CD14-positive monocyte (primary cell): ENCODE data around the gene MAD1L1. TPM values are rescaled to one million over a fixed set of nuclear protein-coding genes. Genes with fewer than 3 reads are reported as not detected.

Source experiments
- DNase-seq, 3 donors: peaks; one replicate each; pipeline ENCODE4 v3.0.0-alpha.2; 2011 to 2022
- H2AFZ ChIP-seq: 2 replicates; pipeline ENCODE4 v1.6.0; 2012; ENCODE audit warnings: mild to moderate bottlenecking, low read depth, low read length, inconsistent platforms; ENCODE audit not compliant: insufficient read depth, poor library complexity, severe bottlenecking
- H3K27ac ChIP-seq, 2 donors: 1 replicate in 1 of 2; 2 replicates in 1 of 2; pipeline ENCODE4 v1.5.1; 2012 to 2013; ENCODE audit warnings: low read length in 2 of 2, control low read depth in 1 of 2, inconsistent platforms in 1 of 2, low read depth in 1 of 2, mild to moderate bottlenecking in 1 of 2
- H3K27me3 ChIP-seq, 2 donors: one replicate each; pipeline versions ENCODE4 v1.6.0 to v1.6.1; 2011 to 2013; ENCODE audit warnings: low read length in 2 of 2; ENCODE audit not compliant: control insufficient read depth in 2 of 2, insufficient read depth in 2 of 2
- H3K36me3 ChIP-seq, 2 donors: replicated peaks in 1 of 2; 1 replicate in 1 of 2; 2 replicates in 1 of 2; pipeline versions ENCODE4 v1.5.1 to v1.6.1; 2012 to 2013; ENCODE audit warnings: low read length in 2 of 2, control low read depth in 1 of 2, inconsistent platforms in 1 of 2, mild to moderate bottlenecking in 1 of 2; ENCODE audit not compliant: insufficient read depth in 2 of 2, control insufficient read depth in 1 of 2
- H3K4me1 ChIP-seq, 2 donors: 1 replicate in 1 of 2; 2 replicates in 1 of 2; pipeline versions ENCODE4 v1.5.1 to v1.6.1; 2012 to 2013; ENCODE audit warnings: low read length in 2 of 2, control low read depth in 1 of 2, inconsistent platforms in 1 of 2, mild to moderate bottlenecking in 1 of 2, moderate library complexity in 1 of 2; ENCODE audit not compliant: insufficient read depth in 2 of 2, control insufficient read depth in 1 of 2
- H3K4me2 ChIP-seq: replicated peaks from 2 replicates; pipeline ENCODE3; 2012; ENCODE audit warnings: low read length, moderate library complexity, mild to moderate bottlenecking; ENCODE audit not compliant: poor library complexity, severe bottlenecking; ENCODE audit errors: extremely low read depth
- H3K4me3 ChIP-seq, 3 experiments: fragments of 200-600 bp in 1 of 3; sonication (generic) in 1 of 3; replicated peaks in 1 of 3; 1 replicate in 2 of 3; 2 replicates in 1 of 3; pipeline ENCODE4 v1.5.1; 2011 to 2013; ENCODE audit warnings: low read length in 3 of 3, mild to moderate bottlenecking in 3 of 3, control low read depth in 2 of 3, low read depth in 2 of 3, inconsistent platforms in 1 of 3, moderate library complexity in 1 of 3
- H3K79me2 ChIP-seq: 2 replicates; pipeline ENCODE4 v1.6.0; 2012; ENCODE audit warnings: mild to moderate bottlenecking, control low read depth, inconsistent platforms, low read length, moderate library complexity; ENCODE audit not compliant: insufficient read depth
- H3K9ac ChIP-seq: 2 replicates; pipeline ENCODE4 v1.6.0; 2017; ENCODE audit warnings: low read length, mild to moderate bottlenecking; ENCODE audit not compliant: insufficient read depth, poor library complexity, severe bottlenecking
- H3K9me3 ChIP-seq, 2 donors: replicated peaks in 1 of 2; 1 replicate in 1 of 2; 2 replicates in 1 of 2; pipeline versions ENCODE4 v1.5.1 to v1.6.1; 2012 to 2013; ENCODE audit warnings: low read length in 2 of 2, control low read depth in 1 of 2; ENCODE audit not compliant: control insufficient read depth in 1 of 2, insufficient read depth in 1 of 2
- H4K20me1 ChIP-seq: 2 replicates; pipeline ENCODE4 v1.6.0; 2012; ENCODE audit warnings: mild to moderate bottlenecking, low read length, control low read depth, moderate library complexity; ENCODE audit not compliant: insufficient read depth
- H3K27ac Mint-ChIP-seq, 7 donors: one replicate each; pipeline ENCODE4 v1.8.0; 2020; ENCODE audit warnings: mild to moderate bottlenecking in 7 of 7, mixed read lengths in 7 of 7, moderate library complexity in 6 of 7, inconsistent platforms in 2 of 7
- H3K27me3 Mint-ChIP-seq, 3 donors: one replicate each; pipeline ENCODE4 v1.8.0; 2021 to 2022; ENCODE audit warnings: low read depth in 3 of 3, mild to moderate bottlenecking in 3 of 3, mixed read lengths in 3 of 3, moderate library complexity in 3 of 3, inconsistent platforms in 1 of 3
- H3K36me3 Mint-ChIP-seq, 2 donors: one replicate each; pipeline ENCODE4 v1.8.0; 2020; ENCODE audit warnings: mixed read lengths in 2 of 2, inconsistent platforms in 1 of 2, mild to moderate bottlenecking in 1 of 2
- H3K4me1 Mint-ChIP-seq: one replicate; pipeline ENCODE4 v1.8.0; 2020; ENCODE audit warnings: mild to moderate bottlenecking, mixed read lengths
- H3K4me3 Mint-ChIP-seq, 2 donors: one replicate each; pipeline ENCODE4 v1.8.0; 2020; ENCODE audit warnings: mild to moderate bottlenecking in 2 of 2, mixed read lengths in 2 of 2, moderate library complexity in 1 of 2
- H3K9me3 Mint-ChIP-seq, 7 donors: one replicate each; pipeline ENCODE4 v1.8.0; 2020 to 2022; ENCODE audit warnings: mixed read lengths in 7 of 7, mild to moderate bottlenecking in 6 of 7, moderate library complexity in 6 of 7, inconsistent platforms in 2 of 7
- WGBS: methylation state at CpG from one replicate; pipeline ENCODE4 v1.1.5; 2013; ENCODE audit warnings: missing lambda C conversion rate; ENCODE audit not compliant: insufficient coverage; 5-methylcytosine and 5-hydroxymethylcytosine counted together
- intact Hi-C, 2 donors: fragments of 100-400 bp; cut with micrococcal nuclease; formaldehyde crosslinking; loops; one replicate each; pipeline versions ENCODE4 v1.15.0 to v1.15.1; 2023
- polyA plus RNA-seq, 3 donors: library from polyadenylated mRNA; depleted of rRNA in 1 of 3; unstranded in 2 of 3; stranded (reverse) in 1 of 3; fragments of 300-500 nt in 2 of 3; fragments of >200 nt in 1 of 3; fragmentation: Illumina TruSeq in 2 of 3; gene quantifications; 1 replicate in 2 of 3; 2 replicates in 1 of 3; pipeline ENCODE4 v1.2.3, GENCODE V29; 2012 to 2021
- TF ChIP-seq, protein P1 (sequence below): fragments of 200-600 bp; IDR thresholded peaks from one replicate; pipeline ENCODE4 v1.8.0; 2022; ENCODE audit warnings: antibody characterized with exemption, mild to moderate bottlenecking

The MAD1L1 gene
- polyA plus RNA-seq, 3 donors, result 22.0 to 39.4 (median 33.2) TPM

DNA sequence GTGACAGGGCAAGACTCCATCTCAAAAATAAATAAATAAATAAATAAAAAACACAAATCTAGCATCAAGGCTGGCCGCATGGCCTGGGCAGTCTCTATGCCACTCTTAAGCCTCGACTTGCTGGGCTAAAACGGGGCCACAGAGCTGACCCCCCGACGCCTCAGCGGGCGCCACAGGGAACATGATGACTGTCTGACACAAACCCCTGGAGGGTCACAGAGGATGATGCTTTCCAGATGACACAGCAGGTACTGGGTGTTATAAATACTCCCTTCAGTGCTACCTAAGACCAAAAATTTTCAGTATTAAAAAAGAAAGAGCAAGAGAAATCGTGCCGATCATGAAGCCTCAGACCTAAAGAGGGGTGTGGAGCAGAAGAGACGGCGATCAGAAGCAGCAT, 176.8 kb downstream of the MAD1L1 start:
- H3K79me2 ChIP-seq, result no peaks in the 10 kb centered on the region
- intact Hi-C loops, result no loop called here
- peaks cover 1 to 4% (median 3%) of the 10 kb centered on the region in 3 donors for H3K27me3 Mint-ChIP-seq

DNA sequence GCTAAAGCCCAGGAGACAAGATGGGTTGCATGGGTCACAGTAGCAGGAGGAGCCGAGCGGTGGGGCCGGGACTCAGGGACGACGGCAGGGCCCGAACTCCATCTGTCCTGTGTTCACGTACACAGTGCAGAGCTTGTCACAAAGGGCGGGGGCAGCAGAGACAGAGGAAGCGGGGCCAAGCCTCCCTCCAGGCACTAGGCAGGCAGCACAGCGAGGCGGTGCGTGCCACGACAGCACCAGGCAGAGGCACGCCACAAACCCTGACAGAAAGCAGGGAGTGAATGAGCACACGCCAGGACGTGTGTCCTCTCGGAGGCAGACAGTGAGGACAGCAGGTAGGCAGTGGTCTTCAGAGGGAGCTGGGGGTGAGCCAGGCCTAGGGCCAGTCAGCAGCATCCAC, 177.8 kb downstream of the MAD1L1 start:
- TF ChIP-seq, protein P1, sequence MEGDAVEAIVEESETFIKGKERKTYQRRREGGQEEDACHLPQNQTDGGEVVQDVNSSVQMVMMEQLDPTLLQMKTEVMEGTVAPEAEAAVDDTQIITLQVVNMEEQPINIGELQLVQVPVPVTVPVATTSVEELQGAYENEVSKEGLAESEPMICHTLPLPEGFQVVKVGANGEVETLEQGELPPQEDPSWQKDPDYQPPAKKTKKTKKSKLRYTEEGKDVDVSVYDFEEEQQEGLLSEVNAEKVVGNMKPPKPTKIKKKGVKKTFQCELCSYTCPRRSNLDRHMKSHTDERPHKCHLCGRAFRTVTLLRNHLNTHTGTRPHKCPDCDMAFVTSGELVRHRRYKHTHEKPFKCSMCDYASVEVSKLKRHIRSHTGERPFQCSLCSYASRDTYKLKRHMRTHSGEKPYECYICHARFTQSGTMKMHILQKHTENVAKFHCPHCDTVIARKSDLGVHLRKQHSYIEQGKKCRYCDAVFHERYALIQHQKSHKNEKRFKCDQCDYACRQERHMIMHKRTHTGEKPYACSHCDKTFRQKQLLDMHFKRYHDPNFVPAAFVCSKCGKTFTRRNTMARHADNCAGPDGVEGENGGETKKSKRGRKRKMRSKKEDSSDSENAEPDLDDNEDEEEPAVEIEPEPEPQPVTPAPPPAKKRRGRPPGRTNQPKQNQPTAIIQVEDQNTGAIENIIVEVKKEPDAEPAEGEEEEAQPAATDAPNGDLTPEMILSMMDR, result no peak
- WGBS, result 96% methylated on average over 17 of the region's 17 CpGs
- Histone ChIP-seq H3K27me3 (no peaks in the 10 kb centered on the region), H3K4me2 (no peak overlapping the region), H4K20me1 (no peaks in the 10 kb centered on the region), H3K36me3 (peaks cover 0 to 8% of the 10 kb centered on the region in 2 donors), H2AFZ (no peak overlapping the region), H3K4me1 (no peaks in the 10 kb centered on the region), H3K27ac (no peak overlapping the region), H3K79me2 (no peaks in the 10 kb centered on the region), H3K4me3 (no peak overlapping the region), H3K9ac (no peak overlapping the region), H3K9me3 (peaks cover 1 to 3% of the 10 kb centered on the region in 2 donors)
- H3K4me1 Mint-ChIP-seq, result peaks cover 4% of the 10 kb centered on the region
- peaks cover 1 to 4% (median 3%) of the 10 kb centered on the region in 3 donors for H3K27me3 Mint-ChIP-seq
- no peak overlapping the region for H3K4me3 Mint-ChIP-seq
- intact Hi-C loops, result no loop called here
- peaks cover 1 to 4% (median 2%) of the 10 kb centered on the region in 7 donors for H3K9me3 Mint-ChIP-seq
- no peak for DNase-seq
- H3K27ac Mint-ChIP-seq, result peak overlapping the region in 3 of 7 donors; percentile 19 to 50 (median 33)
- peaks cover 13 to 35% of the 10 kb centered on the region in 2 donors for H3K36me3 Mint-ChIP-seq

More for the DNA sequence above, 176.8 kb downstream of the MAD1L1 start:
- no peak for DNase-seq
- peak overlapping the region in 4 of 7 donors; percentile 0 to 66 (median 46) for H3K27ac Mint-ChIP-seq
- Histone ChIP-seq H3K9ac (no peak overlapping the region), H3K27me3 (no peaks in the 10 kb centered on the region), H2AFZ (no peak overlapping the region), H3K4me2 (no peak overlapping the region), H3K4me3 (no peak overlapping the region), H3K36me3 (peaks cover 0 to 15% of the 10 kb centered on the region in 2 donors), H3K27ac (no peak overlapping the region), H4K20me1 (no peaks in the 10 kb centered on the region), H3K4me1 (no peaks in the 10 kb centered on the region), H3K9me3 (peaks cover 10 to 13% of the 10 kb centered on the region in 2 donors)
- H3K4me3 Mint-ChIP-seq, result no peak overlapping the region
- H3K36me3 Mint-ChIP-seq, result peaks cover 17 to 43% of the 10 kb centered on the region in 2 donors
- WGBS, result 100% methylated on average over 4 of the region's 11 CpGs
- TF ChIP-seq, protein P1, result no peak
- H3K9me3 Mint-ChIP-seq, result peaks cover 10 to 14% (median 11%) of the 10 kb centered on the region in 7 donors
- H3K4me1 Mint-ChIP-seq, result peaks cover 4% of the 10 kb centered on the region
